Activated naive CD4-positive, alpha-beta T cell treated with anti-CD3 and anti-CD28 coated beads, Interleukin-2, amount 50 U/mL, for 72 hours (primary cell): ENCODE data around the gene HES1. TPM values are rescaled to one million over a fixed set of nuclear protein-coding genes. Genes with fewer than 3 reads are reported as not detected.

Experiments
- ATAC-seq, 2 donors: fragments of 150-1000 bp; cut with Tn5 transposase; 2 replicates each; pipeline ENCODE4 v1.10.0; 2021; ENCODE audit warnings: mild to moderate bottlenecking in 2 of 2, moderate library complexity in 2 of 2
- DNase-seq, 2 donors: peaks; one replicate each; pipeline ENCODE4 v3.0.0; 2021 to 2022; ENCODE audit warnings: low spot score in 2 of 2
- H3K27ac Mint-ChIP-seq, 2 donors: one replicate each; pipeline ENCODE4 v1.8.0; 2022; ENCODE audit warnings: mild to moderate bottlenecking in 2 of 2, mixed read lengths in 2 of 2
- H3K36me3 Mint-ChIP-seq, 2 donors: one replicate each; pipeline ENCODE4 v1.8.0; 2022; ENCODE audit warnings: mixed read lengths in 2 of 2
- H3K9me3 Mint-ChIP-seq, 2 donors: one replicate each; pipeline ENCODE4 v1.8.0; 2022; ENCODE audit warnings: mixed read lengths in 2 of 2
- total RNA-seq, 2 donors: library from RNA; stranded (reverse); gene quantifications; one replicate each; pipeline ENCODE4 v1.2.3, GENCODE V29; 2022

The HES1 gene
- total RNA-seq, 2 donors from 2014 or later: 2.5 TPM; not detected in 1

GRCh38 chr3:194165271-194166018, 29.5 kb downstream of the HES1 start:
- no peak for ATAC-seq
- Mint-ChIP-seq H3K27ac (no peak overlapping the region), H3K9me3 (no peaks in the 10 kb centered on the region), H3K36me3 (no peaks in the 10 kb centered on the region)
- no peak for DNase-seq

- DNase-seq: no peak
- no peak for ATAC-seq
- Mint-ChIP-seq H3K36me3 (no peaks in the 10 kb centered on the region), H3K9me3 (no peaks in the 10 kb centered on the region), H3K27ac (no peak overlapping the region)
These were observed 30.9 kb downstream of the HES1 start for GRCh38 chr3:194166682-194167479.

GRCh38 chr3:194167480-194168282, 31.7 kb downstream of the HES1 start:
- Mint-ChIP-seq H3K36me3 (no peaks in the 10 kb centered on the region), H3K27ac (no peak overlapping the region), H3K9me3 (no peaks in the 10 kb centered on the region)
- no peak for DNase-seq
- no peak for ATAC-seq

GRCh38 chr3:194168994-194169393, 33.0 kb downstream of the HES1 start:
- H3K27ac Mint-ChIP-seq: no peak overlapping the region
- no peak for ATAC-seq
- H3K9me3 Mint-ChIP-seq: no peaks in the 10 kb centered on the region
- DNase-seq: no peak
- H3K36me3 Mint-ChIP-seq: no peaks in the 10 kb centered on the region

GRCh38 chr3:194169595-194169994, 33.6 kb downstream of the HES1 start:
- Mint-ChIP-seq H3K27ac (no peak overlapping the region), H3K36me3 (no peaks in the 10 kb centered on the region), H3K9me3 (no peaks in the 10 kb centered on the region)
- ATAC-seq (no peak), DNase-seq (no peak)

GRCh38 chr3:194170793-194171192, 34.8 kb downstream of the HES1 start:
- ATAC-seq: no peak
- no peaks in the 10 kb centered on the region for H3K36me3 Mint-ChIP-seq
- DNase-seq: no peak
- H3K9me3 Mint-ChIP-seq: no peaks in the 10 kb centered on the region
- H3K27ac Mint-ChIP-seq: no peak overlapping the region

GRCh38 chr3:194174406-194174805, 38.5 kb downstream of the HES1 start:
- Mint-ChIP-seq H3K9me3 (no peaks in the 10 kb centered on the region), H3K27ac (no peak overlapping the region), H3K36me3 (no peaks in the 10 kb centered on the region)
- DNase-seq: no peak
- ATAC-seq: no peak

- no peak overlapping the region for H3K27ac Mint-ChIP-seq
- no peak for DNase-seq
- no peaks in the 10 kb centered on the region for H3K9me3 Mint-ChIP-seq
- H3K36me3 Mint-ChIP-seq: no peaks in the 10 kb centered on the region
- ATAC-seq: no peak
These were observed 39.0 kb downstream of the HES1 start for GRCh38 chr3:194174980-194175379.

GRCh38 chr3:194176274-194176991, 40.5 kb downstream of the HES1 start:
- DNase-seq (no peak), ATAC-seq (no peak)
- H3K27ac Mint-ChIP-seq: no peak overlapping the region
- no peaks in the 10 kb centered on the region for H3K36me3 Mint-ChIP-seq
- no peaks in the 10 kb centered on the region for H3K9me3 Mint-ChIP-seq

GRCh38 chr3:194177141-194177540, 41.2 kb downstream of the HES1 start:
- Mint-ChIP-seq H3K36me3 (no peaks in the 10 kb centered on the region), H3K9me3 (no peaks in the 10 kb centered on the region), H3K27ac (no peak overlapping the region)
- no peak for ATAC-seq
- no peak for DNase-seq

- ATAC-seq: no peak
- Mint-ChIP-seq H3K36me3 (no peaks in the 10 kb centered on the region), H3K27ac (no peak overlapping the region), H3K9me3 (no peaks in the 10 kb centered on the region)
- no peak for DNase-seq
These were observed 42.2 kb downstream of the HES1 start for GRCh38 chr3:194178128-194178527.

GRCh38 chr3:194178669-194179068, 42.7 kb downstream of the HES1 start:
- no peak overlapping the region for H3K27ac Mint-ChIP-seq
- no peaks in the 10 kb centered on the region for H3K9me3 Mint-ChIP-seq
- ATAC-seq (no peak), DNase-seq (no peak)
- H3K36me3 Mint-ChIP-seq: no peaks in the 10 kb centered on the region

GRCh38 chr3:194180570-194180969, 44.6 kb downstream of the HES1 start:
- Mint-ChIP-seq H3K9me3 (no peaks in the 10 kb centered on the region), H3K36me3 (no peaks in the 10 kb centered on the region), H3K27ac (no peak overlapping the region)
- DNase-seq (no peak), ATAC-seq (no peak)

GRCh38 chr3:194181612-194182529, 45.9 kb downstream of the HES1 start:
- H3K9me3 Mint-ChIP-seq: no peaks in the 10 kb centered on the region
- peak overlapping the region in 1 of 2 donors; percentile 69 for H3K27ac Mint-ChIP-seq
- ATAC-seq (no peak), DNase-seq (no peak)
- H3K36me3 Mint-ChIP-seq: no peaks in the 10 kb centered on the region

GRCh38 chr3:194183271-194183670, 47.3 kb downstream of the HES1 start:
- ATAC-seq (no peak), DNase-seq (no peak)
- Mint-ChIP-seq H3K27ac (no peak overlapping the region), H3K9me3 (no peaks in the 10 kb centered on the region), H3K36me3 (no peaks in the 10 kb centered on the region)
